Bronchial epithelial cell (primary cell): Measurements from ENCODE around the gene MYL10. TPM values are rescaled to one million over a fixed set of nuclear protein-coding genes. Genes with fewer than 3 reads are reported as not detected.

Experiments used
- DNase-seq: peaks from one replicate; pipeline ENCODE4 v3.0.0-alpha.2; 2010; ENCODE audit warnings: low read depth
- FAIRE-seq: peaks from 2 replicates; lab custom pipeline; 2011; peaks lifted over from hg19 to GRCh38; lab: Jason Lieb, UNC
- H3K27me3 ChIP-seq: 2 replicates; pipeline ENCODE4 v1.5.1; 2011; ENCODE audit warnings: low read length; ENCODE audit not compliant: control insufficient read depth, insufficient read depth
- H3K36me3 ChIP-seq: 2 replicates; pipeline ENCODE4 v1.5.1; 2011; ENCODE audit warnings: low read length; ENCODE audit not compliant: control insufficient read depth, insufficient read depth
- H3K4me3 ChIP-seq: 2 replicates; pipeline ENCODE4 v1.5.1; 2011; ENCODE audit warnings: mild to moderate bottlenecking, low read depth, low read length, control low read depth
- CTCF ChIP-seq: IDR thresholded peaks from 2 replicates; pipeline ENCODE4 v1.5.1; 2011; ENCODE audit warnings: mild to moderate bottlenecking, moderate library complexity, low read length, control low read depth, inconsistent platforms; ENCODE audit not compliant: insufficient read depth, severe bottlenecking
- total RNA-seq: library from RNA; depleted of rRNA; stranded (reverse); fragments of >200 nt; gene quantifications from 2 replicates; pipeline ENCODE4 v1.2.1, GENCODE V29; 2014

Gene MYL10
- total RNA-seq, 1 donor from 2014 or later: not detected

GRCh38 chr7:101618916-101619315, 10.2 kb downstream of the MYL10 start:
- no peak for TF ChIP-seq CTCF
- FAIRE-seq (no peak), DNase-seq (no peak)
- no peaks in the 10 kb centered on the region for H3K27me3 ChIP-seq
- H3K4me3 ChIP-seq: no peak overlapping the region
- no peaks in the 10 kb centered on the region for H3K36me3 ChIP-seq

GRCh38 chr7:101618207-101618839, 10.8 kb downstream of the MYL10 start:
- no peak for TF ChIP-seq CTCF
- DNase-seq (no peak), FAIRE-seq (no peak)
- Histone ChIP-seq H3K27me3 (no peaks in the 10 kb centered on the region), H3K4me3 (no peak overlapping the region), H3K36me3 (no peaks in the 10 kb centered on the region)

- Histone ChIP-seq H3K36me3 (no peaks in the 10 kb centered on the region), H3K27me3 (no peaks in the 10 kb centered on the region), H3K4me3 (no peak overlapping the region)
- TF ChIP-seq CTCF: no peak
- FAIRE-seq: no peak
- no peak for DNase-seq
These were observed 11.5 kb downstream of the MYL10 start for GRCh38 chr7:101617451-101618206.

- H3K4me3 ChIP-seq: no peak overlapping the region
- no peak for DNase-seq
- no peak for TF ChIP-seq CTCF
- H3K27me3 ChIP-seq: no peaks in the 10 kb centered on the region
- H3K36me3 ChIP-seq: no peaks in the 10 kb centered on the region
- no peak for FAIRE-seq
These were observed 13.7 kb downstream of the MYL10 start for GRCh38 chr7:101615446-101615845.

- TF ChIP-seq CTCF: no peak
- DNase-seq: peak; percentile 31
- Histone ChIP-seq H3K36me3 (no peaks in the 10 kb centered on the region), H3K4me3 (no peak overlapping the region), H3K27me3 (no peaks in the 10 kb centered on the region)
- FAIRE-seq: no peak
These were observed 14.2 kb downstream of the MYL10 start for GRCh38 chr7:101614939-101615302.
